A673 (cell line): ENCODE results near the gene PRRG4.

Source experiments
- CTCF ChIP-seq: fragments of 300-800, 200-600 bp; sonication (generic); conservative IDR thresholded peaks from 2 replicates; pipeline ENCODE4 v1.5.1; 2017; ENCODE audit warnings: low read depth, mild to moderate bottlenecking, antibody characterized with exemption, low read length, moderate library complexity, mixed read lengths
- EZH2 ChIP-seq: fragments of 200-600 bp; sonication (generic); IDR thresholded peaks from 2 replicates; pipeline ENCODE4 v1.6.1; 2017; ENCODE audit warnings: borderline replicate concordance, low read depth, mild to moderate bottlenecking, mixed read lengths, antibody characterized with exemption, low read length; ENCODE audit not compliant: poor library complexity, severe bottlenecking

GRCh38 chr11:32894921-32895320 is 65.2 kb downstream of the PRRG4 start:
- no peak for TF ChIP-seq CTCF
- no peak for TF ChIP-seq EZH2
